WTC11 (cell line): ENCODE data around the gene SDF4.

Experiments used
- ATF1 ChIP-seq: sonication (generic); formaldehyde crosslinking; IDR thresholded peaks from 2 replicates; pipeline ENCODE4 v1.8.1; 2023; ENCODE audit warnings: mild to moderate bottlenecking, moderate library complexity, missing genetic modification reagents
- E2F4 ChIP-seq: sonication (generic); formaldehyde crosslinking; IDR thresholded peaks from 2 replicates; pipeline ENCODE4 v1.8.1; 2022; ENCODE audit warnings: low read depth, mild to moderate bottlenecking, moderate library complexity, missing genetic modification reagents, borderline replicate concordance
- EMX1 ChIP-seq: fragments of 250-450 bp; sonication (Bioruptor Pico); IDR thresholded peaks from 2 replicates; pipeline ENCODE4 v1.8.0; 2021; ENCODE audit warnings: mild to moderate bottlenecking
- FOXK1 ChIP-seq: sonication (generic); formaldehyde crosslinking; IDR thresholded peaks from 2 replicates; pipeline ENCODE4 v1.8.0; 2022; ENCODE audit warnings: mild to moderate bottlenecking, moderate library complexity, missing genetic modification reagents
- KAT7 ChIP-seq: sonication (generic); formaldehyde crosslinking; IDR thresholded peaks from 2 replicates; pipeline ENCODE4 v1.8.1; 2023; ENCODE audit warnings: missing genetic modification reagents, mild to moderate bottlenecking, borderline replicate concordance
- NFYB ChIP-seq: sonication (generic); formaldehyde crosslinking; conservative IDR thresholded peaks from 2 replicates; pipeline ENCODE4 v1.8.0; 2022; ENCODE audit warnings: low read depth, missing genetic modification reagents
- RORB ChIP-seq: fragments of 250-450 bp; sonication (Bioruptor Pico); IDR thresholded peaks from 2 replicates; pipeline ENCODE4 v1.9.0; 2021; ENCODE audit warnings: mild to moderate bottlenecking
- TCF7 ChIP-seq: sonication (generic); formaldehyde crosslinking; IDR thresholded peaks from 2 replicates; pipeline ENCODE4 v1.8.0; 2022; ENCODE audit warnings: mild to moderate bottlenecking, low read depth, missing genetic modification reagents, moderate library complexity
- ZBTB21 ChIP-seq: sonication (generic); formaldehyde crosslinking; IDR thresholded peaks from 2 replicates; pipeline ENCODE4 v1.8.1; 2023; ENCODE audit warnings: mild to moderate bottlenecking, missing genetic modification reagents, borderline replicate concordance
- TF ChIP-seq, protein P1 (sequence below): fragments of 200-600 bp; IDR thresholded peaks from 2 replicates; pipeline ENCODE4 v1.8.0; 2022; ENCODE audit warnings: antibody characterized with exemption
- TF ChIP-seq, protein P2 (sequence below): sonication (generic); formaldehyde crosslinking; conservative IDR thresholded peaks from 2 replicates; pipeline ENCODE4 v1.8.1; 2023; ENCODE audit warnings: mild to moderate bottlenecking, low read depth, missing genetic modification reagents, moderate library complexity
- TF ChIP-seq, protein P3 (sequence below): sonication (generic); formaldehyde crosslinking; IDR thresholded peaks from 2 replicates; pipeline ENCODE4 v1.8.0; 2022; ENCODE audit warnings: mild to moderate bottlenecking, missing genetic modification reagents

DNA sequence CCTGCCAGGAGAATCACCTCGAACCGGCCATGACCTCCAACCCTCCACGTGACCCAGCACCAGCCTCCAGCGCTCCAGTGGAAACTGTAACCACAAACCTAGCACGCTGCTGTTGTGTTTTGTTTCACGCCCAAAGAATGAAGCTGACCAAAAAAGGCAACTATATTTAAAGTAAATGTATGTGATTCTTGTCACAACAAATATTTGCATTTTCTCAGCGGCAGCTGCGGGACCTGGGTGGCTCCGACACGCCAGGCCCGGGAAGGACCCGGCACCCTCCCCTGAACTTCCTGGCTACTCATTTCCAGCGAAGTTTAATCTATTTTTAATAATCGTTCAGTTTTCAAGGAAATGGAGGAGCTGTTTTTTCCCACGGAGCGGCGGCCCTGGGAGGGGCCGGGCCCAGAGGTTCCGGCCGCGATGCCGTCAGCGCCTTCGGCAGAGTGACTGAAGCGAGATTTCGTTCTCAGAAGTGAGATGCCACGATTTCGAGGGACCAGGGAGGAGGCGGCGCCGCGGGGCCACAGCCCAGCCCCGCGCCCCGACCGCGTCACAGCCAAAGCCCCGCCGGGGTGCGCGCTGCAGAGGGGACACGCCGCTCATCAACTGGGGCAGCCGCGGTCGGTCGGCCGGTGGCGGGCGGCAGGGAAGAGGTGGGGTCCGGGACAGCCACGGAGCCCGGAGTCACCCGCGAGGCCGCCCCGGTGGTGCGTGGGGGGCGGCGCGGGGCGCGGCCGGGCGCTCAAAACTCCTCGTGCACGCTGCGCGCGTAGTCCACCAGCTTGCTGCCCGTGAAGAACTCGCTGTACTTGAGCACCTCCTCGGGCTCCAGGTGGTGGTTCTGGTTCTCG is 14.8 kb downstream of the SDF4 start:
- TF ChIP-seq, protein P1, sequence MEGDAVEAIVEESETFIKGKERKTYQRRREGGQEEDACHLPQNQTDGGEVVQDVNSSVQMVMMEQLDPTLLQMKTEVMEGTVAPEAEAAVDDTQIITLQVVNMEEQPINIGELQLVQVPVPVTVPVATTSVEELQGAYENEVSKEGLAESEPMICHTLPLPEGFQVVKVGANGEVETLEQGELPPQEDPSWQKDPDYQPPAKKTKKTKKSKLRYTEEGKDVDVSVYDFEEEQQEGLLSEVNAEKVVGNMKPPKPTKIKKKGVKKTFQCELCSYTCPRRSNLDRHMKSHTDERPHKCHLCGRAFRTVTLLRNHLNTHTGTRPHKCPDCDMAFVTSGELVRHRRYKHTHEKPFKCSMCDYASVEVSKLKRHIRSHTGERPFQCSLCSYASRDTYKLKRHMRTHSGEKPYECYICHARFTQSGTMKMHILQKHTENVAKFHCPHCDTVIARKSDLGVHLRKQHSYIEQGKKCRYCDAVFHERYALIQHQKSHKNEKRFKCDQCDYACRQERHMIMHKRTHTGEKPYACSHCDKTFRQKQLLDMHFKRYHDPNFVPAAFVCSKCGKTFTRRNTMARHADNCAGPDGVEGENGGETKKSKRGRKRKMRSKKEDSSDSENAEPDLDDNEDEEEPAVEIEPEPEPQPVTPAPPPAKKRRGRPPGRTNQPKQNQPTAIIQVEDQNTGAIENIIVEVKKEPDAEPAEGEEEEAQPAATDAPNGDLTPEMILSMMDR: no peak
- no peak for TF ChIP-seq TCF7 (CRISPR knock-in tag)
- TF ChIP-seq, protein P2, sequence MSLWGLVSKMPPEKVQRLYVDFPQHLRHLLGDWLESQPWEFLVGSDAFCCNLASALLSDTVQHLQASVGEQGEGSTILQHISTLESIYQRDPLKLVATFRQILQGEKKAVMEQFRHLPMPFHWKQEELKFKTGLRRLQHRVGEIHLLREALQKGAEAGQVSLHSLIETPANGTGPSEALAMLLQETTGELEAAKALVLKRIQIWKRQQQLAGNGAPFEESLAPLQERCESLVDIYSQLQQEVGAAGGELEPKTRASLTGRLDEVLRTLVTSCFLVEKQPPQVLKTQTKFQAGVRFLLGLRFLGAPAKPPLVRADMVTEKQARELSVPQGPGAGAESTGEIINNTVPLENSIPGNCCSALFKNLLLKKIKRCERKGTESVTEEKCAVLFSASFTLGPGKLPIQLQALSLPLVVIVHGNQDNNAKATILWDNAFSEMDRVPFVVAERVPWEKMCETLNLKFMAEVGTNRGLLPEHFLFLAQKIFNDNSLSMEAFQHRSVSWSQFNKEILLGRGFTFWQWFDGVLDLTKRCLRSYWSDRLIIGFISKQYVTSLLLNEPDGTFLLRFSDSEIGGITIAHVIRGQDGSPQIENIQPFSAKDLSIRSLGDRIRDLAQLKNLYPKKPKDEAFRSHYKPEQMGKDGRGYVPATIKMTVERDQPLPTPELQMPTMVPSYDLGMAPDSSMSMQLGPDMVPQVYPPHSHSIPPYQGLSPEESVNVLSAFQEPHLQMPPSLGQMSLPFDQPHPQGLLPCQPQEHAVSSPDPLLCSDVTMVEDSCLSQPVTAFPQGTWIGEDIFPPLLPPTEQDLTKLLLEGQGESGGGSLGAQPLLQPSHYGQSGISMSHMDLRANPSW: no peak
- TF ChIP-seq, protein P3, sequence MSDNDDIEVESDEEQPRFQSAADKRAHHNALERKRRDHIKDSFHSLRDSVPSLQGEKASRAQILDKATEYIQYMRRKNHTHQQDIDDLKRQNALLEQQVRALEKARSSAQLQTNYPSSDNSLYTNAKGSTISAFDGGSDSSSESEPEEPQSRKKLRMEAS (CRISPR knock-in tag): no peak
- no peak for TF ChIP-seq EMX1
- TF ChIP-seq NFYB (CRISPR knock-in tag): no peak
- no peak for TF ChIP-seq FOXK1 (CRISPR knock-in tag)
- no peak for TF ChIP-seq RORB (CRISPR knock-in tag)
- no peak for TF ChIP-seq KAT7
- TF ChIP-seq E2F4 (CRISPR knock-in tag): no peak
- TF ChIP-seq ATF1 (CRISPR knock-in tag): no peak
- no peak for TF ChIP-seq ZBTB21 (CRISPR knock-in tag)
